ENCODE measurements around the gene TMEM14B. TPM values are rescaled to one million over a fixed set of nuclear protein-coding genes. Genes with fewer than 3 reads are reported as not detected.
"Not testable (repeated sequence)": the region's sequence is repeated elsewhere in the genome, so short reads cannot be mapped to it uniquely, and the experiment has no call there.

TMEM14B gene
- total RNA-seq, 1 experiment from 2014 or later: 115 TPM

GRCh38 chr6:10720265-10720959 is 27.2 kb upstream of the TMEM14B start:
- H3K36me3 ChIP-seq (ENCODE audit: low read depth, low read length): no peaks in the 10 kb centered on the region
- H4K20me1 ChIP-seq (ENCODE audit: low read length): no peaks in the 10 kb centered on the region
- no peaks in the 10 kb centered on the region for H3K27me3 ChIP-seq (ENCODE audit: low read length)
- H3K9me3 ChIP-seq (ENCODE audit: low read length): 0 out of 2 replicates have a peak, but pooled peaks cover 5% of the 10 kb centered on the region
- peak overlapping the region; percentile 77 for H3K9ac ChIP-seq (ENCODE audit: low read length)
- H3K4me3 ChIP-seq (ENCODE audit: low read length): peak overlapping the region; percentile 74
- peaks cover 24% of the 10 kb centered on the region for H3K4me1 ChIP-seq (ENCODE audit: insufficient read depth, low read length)
- no peaks in the 10 kb centered on the region for H3F3A ChIP-seq (ENCODE audit: low read length, unreplicated experiment)
- POLR2A ChIA-PET (ENCODE audit: unreplicated experiment): interaction anchor here (0.6 to 1.2 kb wide), 2 partner anchors 10 to 38 kb away, joined by 4 to 5 read pairs; no protein-coding TSS in a partner anchor
- TF ChIP-seq EZH2 (IDR thresholded peaks at IDR 0.05; ENCODE audit: low read length, unreplicated experiment) (no peak), CTCF (conservative IDR thresholded peaks at IDR 0.05; ENCODE audit: low read depth, low read length) (no peak), EZH2phosphoT487 (IDR thresholded peaks at IDR 0.05; ENCODE audit: borderline replicate concordance, low read length) (no peak)
- H2AFZ ChIP-seq (ENCODE audit: low read length): peak overlapping the region; percentile 86
- H3K27ac ChIP-seq (ENCODE audit: low read length): peak overlapping the region; percentile 29
- no TSS peak for BruUV-seq (replicated peaks)
- intact Hi-C loops (cut with micrococcal nuclease): no loop called here
- CTCF ChIA-PET: no interaction called here
- DNase-seq (peak; percentile 43), ATAC-seq (peak; percentile 18)
- peaks cover 24% of the 10 kb centered on the region for H3K79me2 ChIP-seq (ENCODE audit: low read length)
- no peaks in the 10 kb centered on the region for H3K9me2 ChIP-seq (replicated peaks; ENCODE audit: low read length)
- H3K4me2 ChIP-seq (ENCODE audit: low read length): peak overlapping the region; percentile 87

- H3K9me2 ChIP-seq (replicated peaks; ENCODE audit: low read length); H3K9me3 ChIP-seq (ENCODE audit: low read length); H3K36me3 ChIP-seq (ENCODE audit: low read depth, low read length); H4K20me1 ChIP-seq (ENCODE audit: low read length); intact Hi-C loops (cut with micrococcal nuclease); CTCF ChIA-PET; H3F3A ChIP-seq (ENCODE audit: low read length, unreplicated experiment); ATAC-seq; BruUV-seq (replicated peaks); H3K27me3 ChIP-seq (ENCODE audit: low read length): not testable (repeated sequence)
- peak overlapping the region; percentile 74 for H3K4me3 ChIP-seq (ENCODE audit: low read length)
- DNase-seq: peak; percentile 45
- peak overlapping the region; percentile 86 for H2AFZ ChIP-seq (ENCODE audit: low read length)
- peaks cover 32% of the 10 kb centered on the region for H3K79me2 ChIP-seq (ENCODE audit: low read length)
- peak overlapping the region; percentile 77 for H3K9ac ChIP-seq (ENCODE audit: low read length)
- POLR2A ChIA-PET (ENCODE audit: unreplicated experiment): interaction anchor here (0.7 kb wide), 1 partner anchor 79 kb away, joined by 13 read pairs; no protein-coding TSS in a partner anchor
- peak overlapping the region; percentile 29 for H3K27ac ChIP-seq (ENCODE audit: low read length)
- H3K4me2 ChIP-seq (ENCODE audit: low read length): peak overlapping the region; percentile 88
- H3K4me1 ChIP-seq (ENCODE audit: insufficient read depth, low read length): peaks cover 24% of the 10 kb centered on the region
Observed at GRCh38 chr6:10720960-10721849, 26.4 kb upstream of the TMEM14B start.

- Histone ChIP-seq H3K9me2 (replicated peaks; ENCODE audit: low read length) (no peaks in the 10 kb centered on the region), H3K27me3 (ENCODE audit: low read length) (no peaks in the 10 kb centered on the region), H3F3A (ENCODE audit: low read length, unreplicated experiment) (no peaks in the 10 kb centered on the region), H3K4me1 (ENCODE audit: insufficient read depth, low read length) (peaks cover 24% of the 10 kb centered on the region), H3K36me3 (ENCODE audit: low read depth, low read length) (peaks cover 3% of the 10 kb centered on the region; the same call in 1 of the 2 replicates), H4K20me1 (ENCODE audit: low read length) (no peaks in the 10 kb centered on the region), H3K79me2 (ENCODE audit: low read length) (peaks cover 32% of the 10 kb centered on the region), H2AFZ (ENCODE audit: low read length) (peak overlapping the region; percentile 91), H3K9ac (ENCODE audit: low read length) (peak overlapping the region; percentile 93), H3K27ac (ENCODE audit: low read length) (peak overlapping the region; percentile 67), H3K4me2 (ENCODE audit: low read length) (peak overlapping the region; percentile 88), H3K4me3 (ENCODE audit: low read length) (peak overlapping the region; percentile 88), H3K9me3 (ENCODE audit: low read length) (0 out of 2 replicates have a peak, but pooled peaks cover 5% of the 10 kb centered on the region)
- no peak for TF ChIP-seq EZH2 (IDR thresholded peaks at IDR 0.05; ENCODE audit: low read length, unreplicated experiment)
- TF ChIP-seq CTCF (conservative IDR thresholded peaks at IDR 0.05; ENCODE audit: low read depth, low read length): no peak
- TF ChIP-seq EZH2phosphoT487 (IDR thresholded peaks at IDR 0.05; ENCODE audit: borderline replicate concordance, low read length): no peak
- BruUV-seq (replicated peaks): no TSS peak
- intact Hi-C loops (cut with micrococcal nuclease): loop anchor here (1.0 to 2.0 kb wide), 3 partner anchors 25 to 79 kb away; partner anchors contain the start of genes C6orf52, PAK1IP1 and TMEM14B
- POLR2A ChIA-PET (ENCODE audit: unreplicated experiment): interaction anchor here (0.5 to 1.5 kb wide), 6 partner anchors 25 to 315 kb away, joined by 3 to 15 read pairs (median 6); partner anchors contain the start of genes C6orf52, PAK1IP1 and TMEM14B
- ATAC-seq (no peak), DNase-seq (no peak)
- CTCF ChIA-PET: interaction anchor here (1.0 kb wide), 1 partner anchor 79 kb away, joined by 4 read pairs; no protein-coding TSS in a partner anchor
Observed at GRCh38 chr6:10721850-10722569, 25.6 kb upstream of the TMEM14B start.
